ENCODE results near the gene ITGAX. TPM values are rescaled to one million over a fixed set of nuclear protein-coding genes. Genes with fewer than 3 reads are reported as not detected.
"Not testable (repeated sequence)": the region's sequence is repeated elsewhere in the genome, so short reads cannot be mapped to it uniquely, and the experiment has no call there.

Gene ITGAX
- under 1 TPM; 0.22 to 0.91 (median 0.56) TPM for total RNA-seq

DNA sequence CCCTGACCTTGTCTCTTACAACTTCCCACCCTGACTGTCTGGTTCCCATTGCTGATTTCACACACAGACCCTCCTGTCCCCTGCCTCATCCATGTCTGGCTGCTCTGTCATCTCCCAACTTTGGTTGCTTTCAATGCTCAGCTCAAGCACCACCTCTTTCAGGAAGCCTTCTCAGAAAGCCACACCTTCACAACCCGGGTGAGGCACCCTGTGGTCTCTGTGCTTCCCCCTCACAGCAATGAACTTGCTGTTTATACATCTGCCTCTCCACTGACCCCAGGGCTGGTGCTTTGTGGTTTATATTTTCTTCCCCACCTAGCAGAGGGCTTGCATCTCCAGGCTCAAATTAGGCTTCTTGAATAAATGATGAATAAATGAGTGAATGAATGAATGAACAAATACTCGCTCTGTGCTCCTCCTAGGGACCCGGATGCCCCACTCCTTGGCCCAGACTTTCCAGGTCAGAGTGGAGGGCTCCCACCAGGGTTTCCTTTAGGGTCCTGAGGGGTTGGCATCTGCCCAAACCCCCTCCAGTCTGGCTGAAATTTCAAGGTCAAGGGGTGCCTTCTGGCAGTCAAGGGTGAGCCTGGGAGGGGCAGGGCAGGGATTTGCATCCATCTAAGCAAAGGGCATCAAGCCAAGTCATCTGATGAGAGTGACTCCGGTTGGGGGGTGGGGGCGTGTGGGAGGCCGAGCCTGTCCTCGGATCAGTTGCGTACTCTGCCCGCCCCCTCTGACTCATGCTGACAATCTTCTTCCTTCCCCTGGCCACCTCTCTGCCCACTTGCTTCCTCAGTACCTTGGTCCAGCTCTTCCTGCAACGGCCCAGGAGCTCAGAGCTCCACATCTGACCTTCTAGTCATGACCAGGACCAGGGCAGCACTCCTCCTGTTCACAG lies at the start of gene ITGAX:
Gene ITGAX, plus strand, starts transcription at position 783 of the 898 bp plus-strand sequence. Its CDS starts 79 bp downstream, at position 862.
- Histone ChIP-seq H3K27me3 (no peaks in the 10 kb centered on the region), H3K36me3 (no peaks in the 10 kb centered on the region), H3K9me3 (no peaks in the 10 kb centered on the region), H3K4me1 (peaks cover 5 to 16% of the 10 kb centered on the region in 2 donors), H3K4me3 (no peak within 1 kb of the TSS), H3K27ac (no peak within 1 kb of the TSS)
- TF ChIP-seq POLR2A (IDR thresholded peaks at IDR 0.05), result no peak
- TF ChIP-seq, protein P1, sequence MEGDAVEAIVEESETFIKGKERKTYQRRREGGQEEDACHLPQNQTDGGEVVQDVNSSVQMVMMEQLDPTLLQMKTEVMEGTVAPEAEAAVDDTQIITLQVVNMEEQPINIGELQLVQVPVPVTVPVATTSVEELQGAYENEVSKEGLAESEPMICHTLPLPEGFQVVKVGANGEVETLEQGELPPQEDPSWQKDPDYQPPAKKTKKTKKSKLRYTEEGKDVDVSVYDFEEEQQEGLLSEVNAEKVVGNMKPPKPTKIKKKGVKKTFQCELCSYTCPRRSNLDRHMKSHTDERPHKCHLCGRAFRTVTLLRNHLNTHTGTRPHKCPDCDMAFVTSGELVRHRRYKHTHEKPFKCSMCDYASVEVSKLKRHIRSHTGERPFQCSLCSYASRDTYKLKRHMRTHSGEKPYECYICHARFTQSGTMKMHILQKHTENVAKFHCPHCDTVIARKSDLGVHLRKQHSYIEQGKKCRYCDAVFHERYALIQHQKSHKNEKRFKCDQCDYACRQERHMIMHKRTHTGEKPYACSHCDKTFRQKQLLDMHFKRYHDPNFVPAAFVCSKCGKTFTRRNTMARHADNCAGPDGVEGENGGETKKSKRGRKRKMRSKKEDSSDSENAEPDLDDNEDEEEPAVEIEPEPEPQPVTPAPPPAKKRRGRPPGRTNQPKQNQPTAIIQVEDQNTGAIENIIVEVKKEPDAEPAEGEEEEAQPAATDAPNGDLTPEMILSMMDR (IDR thresholded peaks at IDR 0.05 in 4 of 5, conservative IDR thresholded peaks at IDR 0.05 in 1 of 5), result no peak
- DNase-seq, result peak; percentile 13 to 40
- intact Hi-C loops (cut with DNase I; ENCODE audit: low total_unique reads), result no loop called here
- in situ Hi-C loops (cut with MboI; ENCODE audit: low sequenced_read_pairs in 4 of 4), result no loop called here
- ATAC-seq, result no peak

DNA sequence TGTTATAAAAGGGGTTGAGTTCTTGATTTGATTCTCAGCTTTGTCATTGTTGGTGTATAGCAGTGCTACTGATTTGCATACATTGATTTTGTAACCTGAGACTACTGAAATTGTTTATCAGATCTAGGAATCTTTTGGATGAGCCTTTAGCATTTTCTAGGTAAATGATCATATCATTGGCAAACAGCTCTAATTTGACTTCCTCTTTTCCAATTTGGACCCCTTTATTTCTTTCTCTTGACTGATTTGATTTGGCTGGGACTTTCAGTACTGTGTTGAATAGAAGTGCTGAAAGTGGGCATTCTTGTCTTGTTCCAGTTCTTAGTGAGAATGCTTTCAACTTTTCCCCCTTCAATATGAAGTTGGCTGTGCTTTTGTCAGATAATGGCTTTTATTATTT lies 49.8 kb upstream of the ITGAX start:
- no peak overlapping the region for H3K4me3 ChIP-seq
- ATAC-seq (no peak), DNase-seq (no peak)
- in situ Hi-C loops (cut with MboI; ENCODE audit: low sequenced_read_pairs in 4 of 4), result no loop called here
- no peaks in the 10 kb centered on the region for H3K36me3 ChIP-seq
- intact Hi-C loops (cut with DNase I; ENCODE audit: low total_unique reads), result no loop called here
- no peak for TF ChIP-seq POLR2A (IDR thresholded peaks at IDR 0.05)
- TF ChIP-seq, protein P1 (IDR thresholded peaks at IDR 0.05 in 4 of 5, conservative IDR thresholded peaks at IDR 0.05 in 1 of 5), result no peak
- H3K9me3 ChIP-seq, result no peaks in the 10 kb centered on the region
- peaks cover 0 to 14% (median 3%) of the 10 kb centered on the region in 3 donors for H3K27me3 ChIP-seq
- no peaks in the 10 kb centered on the region for H3K4me1 ChIP-seq
- no peak overlapping the region for H3K27ac ChIP-seq

DNA sequence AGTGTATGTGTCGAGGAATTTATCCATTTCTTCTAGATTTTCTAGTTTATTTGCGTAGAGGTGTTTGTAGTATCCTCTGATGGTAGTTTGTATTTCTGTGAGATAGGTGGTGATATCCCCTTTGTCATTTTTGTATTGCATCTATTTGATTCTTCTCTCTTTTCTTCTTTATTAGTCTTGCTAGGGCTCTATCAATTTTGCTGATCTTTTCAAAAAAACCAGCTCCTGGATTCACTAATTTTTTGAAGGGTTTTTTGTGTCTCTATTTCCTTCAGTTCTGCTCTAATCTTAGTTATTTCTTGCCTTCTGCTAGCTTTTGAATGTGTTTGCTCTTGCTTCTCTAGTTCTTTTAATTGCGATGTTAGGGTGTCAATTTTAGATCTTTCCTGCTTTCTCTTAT lies 46.6 kb upstream of the ITGAX start:
- peaks cover 0 to 12% (median 3%) of the 10 kb centered on the region in 3 donors for H3K27me3 ChIP-seq
- H3K27ac ChIP-seq; in situ Hi-C loops (cut with MboI; ENCODE audit: low sequenced_read_pairs in 4 of 4); H3K4me3 ChIP-seq; DNase-seq; H3K36me3 ChIP-seq; ATAC-seq; H3K4me1 ChIP-seq; H3K9me3 ChIP-seq; intact Hi-C loops (cut with DNase I; ENCODE audit: low total_unique reads): not testable (repeated sequence)

DNA sequence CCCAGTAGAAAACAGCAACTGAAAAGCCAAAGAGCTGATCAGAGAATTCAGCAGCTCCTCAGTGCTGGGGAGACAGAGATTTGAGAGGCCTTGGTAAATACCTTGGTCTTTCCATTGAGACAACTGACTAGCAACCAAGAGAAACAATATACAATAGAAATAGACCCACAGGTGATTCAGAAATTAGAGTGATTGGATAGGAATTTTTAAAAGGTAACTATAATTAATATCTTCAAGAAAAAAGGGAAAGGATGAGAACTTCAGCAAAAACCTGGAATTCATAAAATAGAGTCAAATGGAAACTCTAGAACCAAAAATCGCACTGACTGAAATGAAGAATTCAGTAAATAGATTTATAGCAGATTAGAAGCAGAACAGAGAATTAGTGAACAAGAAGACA lies 32.5 kb upstream of the ITGAX start:
- peaks cover 0 to 3% (median 0%) of the 10 kb centered on the region in 3 donors for H3K27me3 ChIP-seq
- DNase-seq (no peak), ATAC-seq (no peak)
- in situ Hi-C loops (cut with MboI; ENCODE audit: low sequenced_read_pairs in 4 of 4) (no loop called here), intact Hi-C loops (cut with DNase I; ENCODE audit: low total_unique reads) (no loop called here)
- no peaks in the 10 kb centered on the region for H3K36me3 ChIP-seq
- H3K9me3 ChIP-seq, result peaks cover 0 to 4% (median 0%) of the 10 kb centered on the region in 3 donors
- H3K4me3 ChIP-seq, result no peak overlapping the region
- TF ChIP-seq, protein P1 (IDR thresholded peaks at IDR 0.05 in 4 of 5, conservative IDR thresholded peaks at IDR 0.05 in 1 of 5), result no peak
- TF ChIP-seq POLR2A (IDR thresholded peaks at IDR 0.05), result no peak
- no peak overlapping the region for H3K27ac ChIP-seq
- H3K4me1 ChIP-seq, result no peaks in the 10 kb centered on the region

DNA sequence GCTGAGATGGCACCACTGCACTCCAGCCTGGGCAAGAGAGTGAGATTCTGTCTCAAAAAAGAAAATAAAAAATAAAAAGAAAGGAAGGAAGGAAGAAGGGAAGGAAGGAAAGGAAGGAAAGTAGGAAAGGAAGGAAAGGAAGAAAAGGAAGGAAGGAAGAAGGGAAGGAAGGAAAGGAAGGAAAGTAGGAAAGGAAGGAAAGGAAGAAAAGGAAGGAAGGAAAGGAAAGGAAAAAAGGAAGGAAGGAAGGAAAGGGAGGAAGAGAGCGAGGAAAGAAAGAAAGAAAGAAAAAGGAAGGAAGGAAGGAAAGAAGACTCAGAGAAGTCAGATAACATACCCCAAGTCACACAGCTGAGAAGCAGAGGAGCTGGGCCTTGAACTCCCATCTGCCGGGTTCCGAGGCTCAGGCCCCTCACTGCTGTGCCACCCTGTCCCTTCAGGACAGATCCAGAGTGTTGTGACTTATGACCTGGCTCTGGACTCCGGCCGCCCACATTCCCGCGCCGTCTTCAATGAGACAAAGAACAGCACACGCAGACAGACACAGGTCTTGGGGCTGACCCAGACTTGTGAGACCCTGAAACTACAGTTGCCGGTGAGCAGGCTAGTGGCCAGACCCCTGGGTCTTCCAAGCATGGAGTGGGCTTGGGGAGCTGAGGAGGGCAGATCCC lies 30.9 kb upstream of the ITGAX start:
- no peaks in the 10 kb centered on the region for H3K36me3 ChIP-seq
- intact Hi-C loops (cut with DNase I; ENCODE audit: low total_unique reads) (no loop called here), in situ Hi-C loops (cut with MboI; ENCODE audit: low sequenced_read_pairs in 4 of 4) (no loop called here)
- H3K27me3 ChIP-seq, result peaks cover 2 to 11% (median 4%) of the 10 kb centered on the region in 3 donors
- no peak for DNase-seq
- no peak for ATAC-seq
- H3K27ac ChIP-seq, result no peak overlapping the region
- TF ChIP-seq, protein P1 (IDR thresholded peaks at IDR 0.05 in 4 of 5, conservative IDR thresholded peaks at IDR 0.05 in 1 of 5), result no peak
- TF ChIP-seq POLR2A (IDR thresholded peaks at IDR 0.05), result no peak
- peaks cover 0 to 4% (median 0%) of the 10 kb centered on the region in 3 donors for H3K9me3 ChIP-seq
- no peak overlapping the region for H3K4me3 ChIP-seq
- no peaks in the 10 kb centered on the region for H3K4me1 ChIP-seq

All from gastrocnemius medialis (tissue), 4 donors.